HepG2 (cell line): ENCODE measurements around the gene PSEN2. TPM values are rescaled to one million over a fixed set of nuclear protein-coding genes. Genes with fewer than 3 reads are reported as not detected.

Experiments
- ATAC-seq: fragments of 200-7000 bp; cut with Tn5 transposase; 3 replicates; pipeline ENCODE4 v1.9.1; 2020; ENCODE audit warnings: mild to moderate bottlenecking, moderate library complexity
- BruUV-seq: library from RNA; stranded (reverse); fragments of 400-500 nt; replicated peaks from 2 replicates; lab custom pipeline; 2021; lab: Mats Ljungman, UMichigan
- CTCF ChIA-PET: fragments of 300-600 bp; formaldehyde crosslinking; extraction: SDS; loops from one replicate; lab custom pipeline; 2021; ENCODE audit warnings: low total read pairs, inconsistent platforms, low intra/inter-chr PET ratio; lab: Yijun Ruan, JAX
- POLR2A ChIA-PET: fragments of 350-600 bp; sonication (Branson Sonifier 250); formaldehyde crosslinking; loops from one replicate; lab custom pipeline; 2020; ENCODE audit warnings: antibody characterized with exemption, inconsistent platforms; lab: Yijun Ruan, JAX
- DNase-seq: peaks from one replicate; pipeline ENCODE4 v3.0.0-alpha.2; 2015; ENCODE audit warnings: low spot score
- FAIRE-seq: peaks from 3 replicates; lab custom pipeline; 2011; peaks lifted over from hg19 to GRCh38; lab: Jason Lieb, UNC
- H2AFZ ChIP-seq: one replicate; pipeline ENCODE4 v1.6.1; 2011; ENCODE audit warnings: low read length, inconsistent platforms
- H3K27ac ChIP-seq: fragments of 300-600 bp; 3 replicates; pipeline ENCODE4 v1.8.0; 2011; ENCODE audit warnings: mixed run types, mild to moderate bottlenecking, mixed read lengths, low read length, inconsistent platforms; ENCODE audit not compliant: insufficient read depth; ENCODE audit errors: extremely low read length
- H3K27me3 ChIP-seq, 2 experiments: fragments of 200-600 bp in 1 of 2; 2 replicates in 1 of 2; 3 replicates in 1 of 2; pipeline versions ENCODE4 v1.6.0 to v1.8.0; 2011; ENCODE audit warnings: low read length in 2 of 2, mild to moderate bottlenecking in 2 of 2, moderate library complexity in 2 of 2, inconsistent platforms in 1 of 2; ENCODE audit not compliant: insufficient read depth in 2 of 2, control insufficient read depth in 1 of 2
- H3K36me3 ChIP-seq, 2 experiments: fragments of 200-600 bp in 1 of 2; replicated peaks in 1 of 2; 2 replicates in 1 of 2; 3 replicates in 1 of 2; pipeline versions ENCODE4 v1.5.1 to v1.8.0; 2011; ENCODE audit warnings: low read length in 2 of 2, inconsistent platforms in 1 of 2; ENCODE audit not compliant: insufficient read depth in 2 of 2, control insufficient read depth in 1 of 2
- H3K4me1 ChIP-seq: 2 replicates; pipeline ENCODE4 v1.5.1; 2012; ENCODE audit warnings: low read length, inconsistent platforms; ENCODE audit not compliant: insufficient read depth
- H3K4me2 ChIP-seq: 2 replicates; pipeline ENCODE4 v1.6.0; 2011; ENCODE audit warnings: low read depth, low read length, inconsistent platforms
- H3K4me3 ChIP-seq, 3 experiments: fragments of 200-600 bp in 1 of 3; sonication (generic), shearing (Covaris generic) in 1 of 3; replicated peaks in 1 of 3; 2 replicates each; pipeline ENCODE4 v1.5.1; 2011 to 2016; ENCODE audit warnings: low read length in 3 of 3, inconsistent platforms in 2 of 3, low read depth in 2 of 3, mild to moderate bottlenecking in 2 of 3, control low read depth in 1 of 3, mixed read lengths in 1 of 3; ENCODE audit not compliant: insufficient read depth in 1 of 3
- H3K79me2 ChIP-seq: one replicate; pipeline ENCODE4 v1.6.1; 2011; ENCODE audit warnings: low read length, inconsistent platforms; ENCODE audit not compliant: insufficient read depth
- H3K9ac ChIP-seq: 2 replicates; pipeline ENCODE4 v1.6.0; 2011; ENCODE audit warnings: mild to moderate bottlenecking, low read depth, low read length, inconsistent platforms; ENCODE audit not compliant: insufficient read depth
- H3K9me3 ChIP-seq: 2 replicates; pipeline ENCODE4 v1.5.1; 2012; ENCODE audit warnings: mild to moderate bottlenecking, low read length
- H4K20me1 ChIP-seq: 2 replicates; pipeline ENCODE4 v1.6.0; 2011; ENCODE audit warnings: inconsistent platforms, mild to moderate bottlenecking, low read length, moderate library complexity; ENCODE audit not compliant: insufficient read depth
- CENPBD1 ChIP-seq: sonication (generic); formaldehyde crosslinking; IDR thresholded peaks from 2 replicates; pipeline ENCODE4 v1.8.0; 2022; ENCODE audit warnings: missing genetic modification reagents, low read depth, mild to moderate bottlenecking, borderline replicate concordance
- CREB1 ChIP-seq, 2 experiments: fragments of 450-650 bp in 1 of 2; IDR thresholded peaks; 2 replicates each; pipeline ENCODE4 v1.6.1; 2016 to 2017; ENCODE audit warnings: control low read depth in 1 of 2, mild to moderate bottlenecking in 1 of 2, missing compliant biosample characterization in 1 of 2, missing genetic modification characterization in 1 of 2
- GABPB1 ChIP-seq: IDR thresholded peaks from 2 replicates; pipeline ENCODE4 v1.6.1; 2016; ENCODE audit warnings: mild to moderate bottlenecking, missing genetic modification reagents, moderate library complexity, missing compliant biosample characterization
- NPAS2 ChIP-seq: sonication (generic); formaldehyde crosslinking; IDR thresholded peaks from 2 replicates; pipeline ENCODE4 v1.8.0; 2022; ENCODE audit warnings: mild to moderate bottlenecking, missing genetic modification reagents, borderline replicate concordance
- PHF5A ChIP-seq: IDR thresholded peaks from one replicate; pipeline ENCODE4 v1.6.1; 2018; ENCODE audit warnings: low read depth, missing genetic modification reagents; ENCODE audit not compliant: unreplicated experiment
- RFXAP ChIP-seq: sonication (generic); formaldehyde crosslinking; IDR thresholded peaks from 2 replicates; pipeline ENCODE4 v1.4.0; 2020; ENCODE audit warnings: missing genetic modification reagents, borderline replicate concordance
- RORA ChIP-seq: sonication (generic); formaldehyde crosslinking; IDR thresholded peaks from 2 replicates; pipeline ENCODE4 v1.5.0; 2020; ENCODE audit warnings: mild to moderate bottlenecking, missing genetic modification reagents, moderate library complexity
- TOPORS ChIP-seq: sonication (generic); formaldehyde crosslinking; IDR thresholded peaks from 2 replicates; pipeline ENCODE4 v1.8.0; 2023; ENCODE audit warnings: mild to moderate bottlenecking, missing genetic modification reagents
- U2AF2 ChIP-seq: fragments of 200-400 bp; formaldehyde crosslinking; IDR thresholded peaks from 2 replicates; pipeline ENCODE4 v1.6.1; 2017; ENCODE audit warnings: low read depth, mild to moderate bottlenecking, low read length
- USF2 ChIP-seq, 2 experiments: sonication (generic) in 1 of 2; formaldehyde crosslinking in 1 of 2; IDR thresholded peaks; 2 replicates each; pipeline versions ENCODE4 v1.5.1 to v1.6.1; 2011 to 2020; ENCODE audit warnings: borderline replicate concordance in 1 of 2, low read depth in 1 of 2, low read length in 1 of 2, mild to moderate bottlenecking in 1 of 2, missing genetic modification reagents in 1 of 2, moderate library complexity in 1 of 2
- ZC3H13 ChIP-seq: sonication (generic); formaldehyde crosslinking; IDR thresholded peaks from 2 replicates; pipeline ENCODE4 v1.8.1; 2023; ENCODE audit warnings: mild to moderate bottlenecking, missing genetic modification reagents, moderate library complexity
- ZNF30 ChIP-seq: sonication (generic); formaldehyde crosslinking; IDR thresholded peaks from 2 replicates; pipeline ENCODE4 v1.5.0; 2020; ENCODE audit warnings: mild to moderate bottlenecking, missing genetic modification reagents
- ZNF530 ChIP-seq: sonication (generic); formaldehyde crosslinking; IDR thresholded peaks from 2 replicates; pipeline ENCODE4 v1.5.0; 2020; ENCODE audit warnings: low read depth, mild to moderate bottlenecking, missing genetic modification reagents
- ZNF569 ChIP-seq: sonication (generic); formaldehyde crosslinking; IDR thresholded peaks from 2 replicates; pipeline ENCODE4 v1.5.0; 2020; ENCODE audit warnings: mild to moderate bottlenecking, missing genetic modification reagents, moderate library complexity, borderline replicate concordance
- ZSCAN25 ChIP-seq: sonication (generic); formaldehyde crosslinking; IDR thresholded peaks from 2 replicates; pipeline ENCODE4 v1.8.0; 2022; ENCODE audit warnings: mild to moderate bottlenecking, missing genetic modification reagents
- WGBS: methylation state at CpG from one replicate; pipeline ENCODE4 v1.1.6; 2017; ENCODE audit warnings: low lambda C conversion rate; 5-methylcytosine and 5-hydroxymethylcytosine counted together
- in situ Hi-C: cut with HindIII; loops from 2 replicates; pipeline ENCODE4 v1.10.0; 2017; ENCODE audit warnings: low pct_unique_long_range_greater_than_20kb; ENCODE audit not compliant: extremely low pct_ligation_motif_present
- intact Hi-C: fragments of 100-400 bp; cut with micrococcal nuclease; formaldehyde crosslinking; loops from one replicate; pipeline ENCODE4 v1.10.0; 2022; ENCODE audit not compliant: unreplicated experiment
- polyA plus RNA-seq, 8 experiments: library from polyadenylated mRNA; depleted of rRNA in 3 of 8; stranded (reverse) in 7 of 8; unstranded in 1 of 8; fragments of >200 nt; fragmentation: Illumina TruSeq in 4 of 8; extraction: Trizol in 4 of 8; gene quantifications; 2 replicates each; pipeline versions ENCODE4 v1.2.1 to v1.2.3, GENCODE V29; 2011 to 2016; ENCODE audit warnings: low read depth in 4 of 8, missing spikeins in 1 of 8, mixed read lengths in 1 of 8; ENCODE audit not compliant: insufficient read depth in 1 of 8
- total RNA-seq, 5 experiments: library from RNA; depleted of rRNA; stranded (reverse); fragments of >200 nt; fragmentation: Illumina TruSeq; extraction: Trizol; gene quantifications; 2 replicates each; pipeline ENCODE4 v1.2.3, GENCODE V29; 2016; ENCODE audit warnings: low read depth in 1 of 5

Gene PSEN2
- total and polyA plus RNA-seq, 2 of the 13 experiments (the other 11 are each of a cell fraction or from before 2014, with no cell fraction given): 5.9 to 13.1 TPM

- in situ Hi-C loops: no loop called here
- intact Hi-C loops: no loop called here
- no peak overlapping the region for H3K27ac ChIP-seq
- ATAC-seq: no peak
- H3K9me3 ChIP-seq: no peaks in the 10 kb centered on the region
- no peak overlapping the region for H3K4me2 ChIP-seq
- TF ChIP-seq TOPORS (no peak), PHF5A (CRISPR knock-in tag) (no peak), ZSCAN25 (CRISPR knock-in tag) (no peak), CREB1 (IDR thresholded peaks at IDR 0.05) (no peak), CREB1 (CRISPR knock-in tag; IDR thresholded peaks at IDR 0.05) (no peak), ZNF569 (CRISPR knock-in tag) (no peak), RFXAP (CRISPR knock-in tag) (no peak), ZNF30 (CRISPR knock-in tag) (no peak), GABPB1 (no peak), RORA (CRISPR knock-in tag) (no peak), USF2 (IDR thresholded peaks at IDR 0.05; ENCODE audit: low read depth, low read length) (no peak), USF2 (CRISPR knock-in tag; IDR thresholded peaks at IDR 0.05; ENCODE audit: borderline replicate concordance) (no peak), CENPBD1 (CRISPR knock-in tag) (no peak), ZNF530 (CRISPR knock-in tag) (no peak), U2AF2 (no peak), NPAS2 (no peak), ZC3H13 (CRISPR knock-in tag) (no peak)
- TF ChIP-seq, all 625 proteins: peak for 0
- no peaks in the 10 kb centered on the region for H3K79me2 ChIP-seq
- no TSS peak for BruUV-seq
- no peaks in the 10 kb centered on the region for H4K20me1 ChIP-seq
- no peak overlapping the region for H3K9ac ChIP-seq
- no peaks in the 10 kb centered on the region for H3K27me3 ChIP-seq
- 96% methylated on average over 4 of the region's 4 CpGs for WGBS
- no peaks in the 10 kb centered on the region for H3K36me3 ChIP-seq
- no peak overlapping the region for H3K4me3 ChIP-seq
- DNase-seq (no peak), FAIRE-seq (no peak)
- POLR2A ChIA-PET: no interaction called here
- H2AFZ ChIP-seq: no peak overlapping the region
- CTCF ChIA-PET: no interaction called here
- H3K4me1 ChIP-seq: no peaks in the 10 kb centered on the region
Observed at GRCh38 chr1:226901421-226901820, 31.0 kb downstream of the PSEN2 start.
